Measurements from ENCODE around the gene AP3B1. TPM values are rescaled to one million over a fixed set of nuclear protein-coding genes. Genes with fewer than 3 reads are reported as not detected.

The AP3B1 gene
- total RNA-seq, 1 donor = 77.4 TPM

DNA sequence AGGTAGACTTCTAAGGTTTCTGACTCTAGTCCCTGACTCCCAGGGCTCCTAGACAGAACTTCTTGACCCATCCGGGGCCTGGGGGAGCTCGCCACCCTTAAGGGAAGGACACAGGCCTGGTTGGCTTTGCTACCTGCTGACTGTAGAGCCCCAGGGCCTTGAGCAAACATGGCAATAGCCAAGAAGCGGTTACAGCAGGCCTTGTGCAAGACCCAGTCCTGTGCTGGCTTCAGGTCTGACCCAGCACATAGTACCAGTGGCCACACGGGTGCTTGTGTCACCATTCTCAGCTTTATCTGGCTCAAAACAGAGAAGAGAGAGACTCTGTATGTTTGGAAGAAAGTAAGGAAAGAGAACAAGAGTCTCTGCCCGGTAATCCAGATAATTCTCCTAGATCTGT, 41.8 kb downstream of the AP3B1 start:
- TF ChIP-seq, protein P1, sequence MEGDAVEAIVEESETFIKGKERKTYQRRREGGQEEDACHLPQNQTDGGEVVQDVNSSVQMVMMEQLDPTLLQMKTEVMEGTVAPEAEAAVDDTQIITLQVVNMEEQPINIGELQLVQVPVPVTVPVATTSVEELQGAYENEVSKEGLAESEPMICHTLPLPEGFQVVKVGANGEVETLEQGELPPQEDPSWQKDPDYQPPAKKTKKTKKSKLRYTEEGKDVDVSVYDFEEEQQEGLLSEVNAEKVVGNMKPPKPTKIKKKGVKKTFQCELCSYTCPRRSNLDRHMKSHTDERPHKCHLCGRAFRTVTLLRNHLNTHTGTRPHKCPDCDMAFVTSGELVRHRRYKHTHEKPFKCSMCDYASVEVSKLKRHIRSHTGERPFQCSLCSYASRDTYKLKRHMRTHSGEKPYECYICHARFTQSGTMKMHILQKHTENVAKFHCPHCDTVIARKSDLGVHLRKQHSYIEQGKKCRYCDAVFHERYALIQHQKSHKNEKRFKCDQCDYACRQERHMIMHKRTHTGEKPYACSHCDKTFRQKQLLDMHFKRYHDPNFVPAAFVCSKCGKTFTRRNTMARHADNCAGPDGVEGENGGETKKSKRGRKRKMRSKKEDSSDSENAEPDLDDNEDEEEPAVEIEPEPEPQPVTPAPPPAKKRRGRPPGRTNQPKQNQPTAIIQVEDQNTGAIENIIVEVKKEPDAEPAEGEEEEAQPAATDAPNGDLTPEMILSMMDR (IDR thresholded peaks at IDR 0.05; ENCODE audit: extremely low read depth, low read depth, low read length) = no peak
- Histone ChIP-seq H3K4me1 (ENCODE audit: insufficient read depth, low read length) (peaks cover 2% of the 10 kb centered on the region), H3K27ac (ENCODE audit: low read depth, low read length) (no peak overlapping the region), H4K20me1 (ENCODE audit: insufficient read depth, low read length) (peaks cover 20% of the 10 kb centered on the region), H3K4me2 (ENCODE audit: insufficient read depth, low read length) (no peak overlapping the region), H3K36me3 (ENCODE audit: insufficient read depth, low read length) (no peaks in the 10 kb centered on the region), H3K79me2 (ENCODE audit: insufficient read depth, low read length) (peaks cover 72% of the 10 kb centered on the region), H3K27me3 (ENCODE audit: insufficient read depth, low read length) (no peaks in the 10 kb centered on the region), H2AFZ (ENCODE audit: low read length) (no peak overlapping the region), H3K9me3 (ENCODE audit: low read depth, low read length) (no peaks in the 10 kb centered on the region), H3K4me3 (ENCODE audit: insufficient read depth, low read length) (no peak overlapping the region)
- DNase-seq (ENCODE audit: insufficient read length, low spot score, missing footprints) = no peak

DNA sequence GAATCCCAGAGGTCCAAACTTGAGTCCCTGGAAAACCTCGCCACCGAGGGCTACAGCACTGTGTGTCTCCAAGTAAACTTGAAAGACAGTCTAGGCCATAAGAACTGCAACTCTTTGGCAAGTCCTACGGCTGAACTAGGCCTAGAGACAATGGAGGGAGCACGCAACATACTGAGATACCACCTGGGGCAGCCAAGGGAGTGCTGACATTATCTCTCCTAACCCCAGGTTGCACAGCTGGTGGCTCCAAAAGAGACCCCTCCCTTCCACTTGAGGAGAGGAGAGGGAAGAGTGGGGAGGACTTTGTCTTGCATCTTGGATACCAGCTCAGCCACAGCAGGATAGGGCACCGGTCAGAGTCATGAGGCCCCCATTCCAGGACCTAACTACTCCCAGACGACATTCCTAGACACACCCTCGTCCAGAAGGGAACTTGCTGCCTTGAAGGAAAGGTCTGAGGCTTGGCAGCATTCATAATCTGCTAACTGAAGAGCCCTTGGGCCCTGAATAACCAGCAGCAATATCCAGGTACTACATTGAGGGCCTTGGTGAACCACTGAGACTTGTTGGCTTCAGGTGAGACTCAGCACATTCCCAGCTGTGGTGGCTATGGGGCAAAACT, 42.7 kb downstream of the AP3B1 start:
- Histone ChIP-seq H3K4me3 (ENCODE audit: insufficient read depth, low read length) (no peak overlapping the region), H4K20me1 (ENCODE audit: insufficient read depth, low read length) (peaks cover 20% of the 10 kb centered on the region), H3K4me2 (ENCODE audit: insufficient read depth, low read length) (no peak overlapping the region), H2AFZ (ENCODE audit: low read length) (no peak overlapping the region), H3K27me3 (ENCODE audit: insufficient read depth, low read length) (no peaks in the 10 kb centered on the region), H3K27ac (ENCODE audit: low read depth, low read length) (no peak overlapping the region), H3K79me2 (ENCODE audit: insufficient read depth, low read length) (peaks cover 63% of the 10 kb centered on the region), H3K4me1 (ENCODE audit: insufficient read depth, low read length) (peaks cover 2% of the 10 kb centered on the region), H3K9me3 (ENCODE audit: low read depth, low read length) (no peaks in the 10 kb centered on the region), H3K36me3 (ENCODE audit: insufficient read depth, low read length) (no peaks in the 10 kb centered on the region)
- TF ChIP-seq, protein P1 (IDR thresholded peaks at IDR 0.05; ENCODE audit: extremely low read depth, low read depth, low read length) = no peak
- DNase-seq (ENCODE audit: insufficient read length, low spot score, missing footprints) = no peak

DNA sequence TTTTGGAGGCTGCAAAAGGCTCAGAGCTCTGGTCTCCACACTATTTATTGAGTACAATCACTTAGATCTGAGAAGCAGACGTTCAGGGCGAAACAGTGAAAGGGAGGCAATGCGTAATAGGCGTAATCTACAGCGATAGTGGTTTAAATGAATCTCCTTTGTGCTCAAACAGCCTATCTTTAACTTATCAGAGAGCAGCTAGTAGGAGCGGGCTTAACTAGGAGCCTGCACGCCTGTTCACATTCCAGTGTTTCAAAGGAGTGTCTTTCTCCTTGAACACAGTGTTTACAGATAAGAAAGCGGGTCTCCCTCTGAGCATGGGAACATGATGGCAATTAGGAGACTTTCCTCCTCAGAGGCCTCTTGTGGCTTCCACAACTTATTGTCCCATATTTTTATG, 49.4 kb downstream of the AP3B1 start:
- H3K4me3 ChIP-seq (ENCODE audit: insufficient read depth, low read length) = no peak overlapping the region
- H3K79me2 ChIP-seq (ENCODE audit: insufficient read depth, low read length) = peaks cover 29% of the 10 kb centered on the region
- no peaks in the 10 kb centered on the region for H3K36me3 ChIP-seq (ENCODE audit: insufficient read depth, low read length)
- H3K27ac ChIP-seq (ENCODE audit: low read depth, low read length) = no peak overlapping the region
- no peak overlapping the region for H3K4me2 ChIP-seq (ENCODE audit: insufficient read depth, low read length)
- TF ChIP-seq, protein P1 (IDR thresholded peaks at IDR 0.05; ENCODE audit: extremely low read depth, low read depth, low read length) = no peak
- H2AFZ ChIP-seq (ENCODE audit: low read length) = no peak overlapping the region
- H4K20me1 ChIP-seq (ENCODE audit: insufficient read depth, low read length) = peaks cover 25% of the 10 kb centered on the region
- no peak for DNase-seq (ENCODE audit: insufficient read length, low spot score, missing footprints)
- no peaks in the 10 kb centered on the region for H3K9me3 ChIP-seq (ENCODE audit: low read depth, low read length)
- no peaks in the 10 kb centered on the region for H3K27me3 ChIP-seq (ENCODE audit: insufficient read depth, low read length)
- H3K4me1 ChIP-seq (ENCODE audit: insufficient read depth, low read length) = peaks cover 13% of the 10 kb centered on the region

DNA sequence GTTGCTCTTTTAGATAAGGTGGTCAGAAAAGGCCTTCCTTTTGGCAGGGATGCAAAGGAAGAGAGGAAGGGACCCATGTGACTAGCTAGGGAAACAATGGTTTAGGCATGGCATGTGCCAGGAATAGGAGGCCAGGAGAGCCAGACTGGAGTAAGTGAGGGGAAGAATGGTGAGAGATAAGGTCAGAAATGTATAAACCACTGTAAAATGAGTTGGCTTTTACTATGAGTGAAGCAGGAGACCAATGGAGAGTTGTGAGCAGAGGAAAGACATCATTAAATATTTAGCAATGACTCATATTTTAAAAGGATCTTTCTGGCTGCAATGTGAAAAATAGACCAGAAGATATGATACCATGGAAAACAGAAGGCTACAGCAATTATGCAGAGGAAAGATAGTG, 50.9 kb downstream of the AP3B1 start:
- Histone ChIP-seq H4K20me1 (ENCODE audit: insufficient read depth, low read length) (peaks cover 21% of the 10 kb centered on the region), H3K4me1 (ENCODE audit: insufficient read depth, low read length) (peaks cover 13% of the 10 kb centered on the region), H2AFZ (ENCODE audit: low read length) (no peak overlapping the region), H3K79me2 (ENCODE audit: insufficient read depth, low read length) (peaks cover 27% of the 10 kb centered on the region), H3K9me3 (ENCODE audit: low read depth, low read length) (no peaks in the 10 kb centered on the region), H3K27ac (ENCODE audit: low read depth, low read length) (peak overlapping the region; percentile 52), H3K4me2 (ENCODE audit: insufficient read depth, low read length) (no peak overlapping the region), H3K27me3 (ENCODE audit: insufficient read depth, low read length) (no peaks in the 10 kb centered on the region), H3K4me3 (ENCODE audit: insufficient read depth, low read length) (no peak overlapping the region), H3K36me3 (ENCODE audit: insufficient read depth, low read length) (no peaks in the 10 kb centered on the region)
- peak; percentile 84 for DNase-seq (ENCODE audit: insufficient read length, low spot score, missing footprints)
- TF ChIP-seq, protein P1 (IDR thresholded peaks at IDR 0.05; ENCODE audit: extremely low read depth, low read depth, low read length) = no peak

All from osteoblast (primary cell).